ENCODE measurements around the gene KMT2B. TPM values are rescaled to one million over a fixed set of nuclear protein-coding genes. Genes with fewer than 3 reads are reported as not detected.

Gene KMT2B
- polyA plus RNA-seq, 2 of the 4 experiments (the other 2 are of a cell fraction) = 17.8 to 39.4 TPM

- TF ChIP-seq REST (IDR thresholded peaks at IDR 0.05) (no peak), CBX2 (IDR thresholded peaks at IDR 0.05; ENCODE audit: borderline replicate concordance, low read depth) (no peak), JUN (IDR thresholded peaks at IDR 0.05) (no peak), SMC3 (IDR thresholded peaks at IDR 0.05) (no peak)
Observed at GRCh38 chr19:35718345-35719041, 690 bp downstream of the KMT2B start (continued).

GRCh38 chr19:35719402-35720162, 1.8 kb downstream of the KMT2B start:
- ATAC-seq = no peak
- TF ChIP-seq ZC3H11A (IDR thresholded peaks at IDR 0.05) = no peak
- no peak for TF ChIP-seq FOSL2 (IDR thresholded peaks at IDR 0.05)
- no peak for TF ChIP-seq FOSL2 (CRISPR knock-in tag; IDR thresholded peaks at IDR 0.05)
- TF ChIP-seq SMC3 (IDR thresholded peaks at IDR 0.05) = no peak
- TF ChIP-seq HDAC2 (IDR thresholded peaks at IDR 0.05) = no peak
- TF ChIP-seq POLR2AphosphoS2 (conservative IDR thresholded peaks at IDR 0.05; ENCODE audit: low read length) = no peak
- no peak for TF ChIP-seq KDM5A (IDR thresholded peaks at IDR 0.05)
- no peak for TF ChIP-seq MAFK (IDR thresholded peaks at IDR 0.05; ENCODE audit: partially characterized antibody)
- no peak for TF ChIP-seq BCL3 (IDR thresholded peaks at IDR 0.05)
- TF ChIP-seq HEYL (CRISPR knock-in tag; IDR thresholded peaks at IDR 0.05) = no peak
- no peak for TF ChIP-seq BHLHE40 (IDR thresholded peaks at IDR 0.05; ENCODE audit: low read depth, low read length)
- no peak for TF ChIP-seq RAD21 (conservative IDR thresholded peaks at IDR 0.05 in 1 of 2, IDR thresholded peaks at IDR 0.05 in 1 of 2)
- no peak for TF ChIP-seq JUNB (IDR thresholded peaks at IDR 0.05)
- TF ChIP-seq PHF8 (IDR thresholded peaks at IDR 0.05; ENCODE audit: borderline replicate concordance, low read depth) = no peak
- TF ChIP-seq ELK1 (IDR thresholded peaks at IDR 0.05; ENCODE audit: low read depth, low read length) = no peak
- TF ChIP-seq REST (IDR thresholded peaks at IDR 0.05) = no peak
- H3K27ac ChIP-seq = peak overlapping the region in 1 of 2 experiments; percentile 91; a peak in 3 of 6 replicates
- no peak for DNase-seq (ENCODE audit: low read depth in 1 of 2, low spot score in 1 of 2)
- ChIA-PET POLR2A (interaction anchor here (1.3 to 1.5 kb wide), 3 partner anchors 13 to 29 kb away, joined by 3 to 6 read pairs (median 3); partner anchors contain the start of gene LIN37), CTCF (interaction anchor here (0.8 to 5.0 kb wide), 10 partner anchors 13 to 213 kb away, joined by 3 to 29 read pairs (median 6); partner anchors contain the start of genes PSENEN and U2AF1L4)
- FAIRE-seq = peak; percentile 39
- peak overlapping the region; percentile 98 for H3K4me2 ChIP-seq
- H3K4me3 ChIP-seq = peak overlapping the region; percentile 87
- H3K9me3 ChIP-seq = no peaks in the 10 kb centered on the region
- peaks cover 20% of the 10 kb centered on the region for H3K4me1 ChIP-seq
- WGBS (ENCODE audit: missing lambda C conversion rate) = 92% methylated on average over 32 of the region's 32 CpGs

Data from A549 (cell line).